Measurements from ENCODE around the gene FRG2B.
"Not testable (repeated sequence)": the region's sequence is repeated elsewhere in the genome, so short reads cannot be mapped to it uniquely, and the experiment has no call there.

Gene FRG2B

DNA sequence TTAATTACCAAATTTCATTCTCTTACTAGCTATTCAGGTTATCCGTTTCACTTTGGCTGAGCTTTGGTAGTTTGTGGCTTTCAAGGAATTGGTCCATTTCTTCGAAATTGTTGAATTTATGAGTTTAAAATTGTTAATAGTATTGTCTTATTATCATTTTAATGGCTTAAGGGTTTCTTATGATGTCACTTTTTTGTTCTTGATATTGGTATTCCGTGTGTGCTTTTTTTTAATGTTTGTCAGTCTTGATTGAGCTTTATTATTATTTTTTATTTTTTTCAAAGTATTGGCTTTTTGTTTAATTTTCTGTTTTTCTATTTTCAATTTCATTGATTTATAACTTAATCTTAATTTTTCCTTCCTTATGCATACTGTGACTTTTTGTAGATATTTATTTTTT, 25.9 kb downstream of the FRG2B start:
- no peak for DNase-seq (ENCODE audit: low read depth in 1 of 2, low spot score in 1 of 2)

DNA sequence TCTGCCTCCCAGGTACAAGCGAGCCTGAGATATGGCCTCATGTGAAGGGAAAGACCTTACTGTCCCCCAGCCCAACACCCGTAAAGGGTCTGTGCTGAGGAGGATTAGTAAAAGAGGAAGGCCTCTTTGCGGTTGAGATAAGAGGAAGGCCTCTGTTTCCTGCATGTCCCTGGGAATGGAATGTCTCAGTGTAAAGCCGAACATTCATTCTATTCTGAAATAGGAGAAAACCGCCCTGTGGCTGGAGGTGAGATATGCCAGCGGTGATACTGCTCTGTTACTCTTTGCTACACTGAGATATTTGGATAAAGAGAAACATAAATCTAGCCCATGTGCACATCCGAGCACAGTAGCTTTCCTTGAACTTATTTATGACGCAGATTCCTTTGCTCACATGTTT, 26.7 kb downstream of the FRG2B start:
- DNase-seq (ENCODE audit: low read depth in 1 of 2, low spot score in 1 of 2), result not testable (repeated sequence)

DNA sequence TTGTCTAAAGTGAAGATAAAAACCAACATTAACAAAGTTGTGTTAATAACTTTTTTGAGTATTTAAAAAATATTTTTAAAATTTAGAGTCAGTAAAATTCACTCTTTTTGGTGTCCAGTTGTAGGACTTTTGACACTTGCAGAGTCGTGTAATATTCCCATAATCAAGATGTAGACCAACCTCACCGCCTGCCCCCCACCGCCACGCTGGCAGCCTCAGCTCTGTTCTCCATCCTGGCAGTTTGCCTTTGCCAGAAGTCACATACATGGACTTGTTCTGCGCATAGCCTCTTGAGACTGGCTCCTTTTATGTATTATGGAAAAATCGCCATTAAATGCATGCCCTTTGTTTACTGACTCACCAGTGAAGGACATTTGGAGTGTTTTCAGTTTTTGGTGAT, 33.9 kb downstream of the FRG2B start:
- no peak for DNase-seq (ENCODE audit: low read depth in 1 of 2, low spot score in 1 of 2)

DNA sequence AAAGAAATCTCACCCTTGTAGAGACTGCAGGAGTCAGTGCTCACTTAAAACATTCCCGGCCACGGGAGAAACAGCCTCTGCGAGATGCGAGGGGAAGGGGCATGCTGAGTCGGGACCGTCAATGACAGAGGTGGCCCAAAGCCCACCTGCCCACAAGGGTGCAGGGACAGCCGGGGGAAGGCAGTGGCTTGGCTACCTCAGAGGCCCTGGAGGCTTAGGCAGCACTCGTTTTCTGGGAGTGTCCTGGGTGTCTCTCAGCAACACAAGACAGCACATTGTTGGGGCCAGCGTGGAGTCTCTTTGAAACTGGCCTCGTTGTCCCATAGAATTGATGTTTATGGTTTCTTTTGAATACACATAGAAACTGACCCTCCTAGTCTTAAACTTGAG, 35.6 kb downstream of the FRG2B start:
- DNase-seq (ENCODE audit: low read depth in 1 of 2, low spot score in 1 of 2), result no peak

DNA sequence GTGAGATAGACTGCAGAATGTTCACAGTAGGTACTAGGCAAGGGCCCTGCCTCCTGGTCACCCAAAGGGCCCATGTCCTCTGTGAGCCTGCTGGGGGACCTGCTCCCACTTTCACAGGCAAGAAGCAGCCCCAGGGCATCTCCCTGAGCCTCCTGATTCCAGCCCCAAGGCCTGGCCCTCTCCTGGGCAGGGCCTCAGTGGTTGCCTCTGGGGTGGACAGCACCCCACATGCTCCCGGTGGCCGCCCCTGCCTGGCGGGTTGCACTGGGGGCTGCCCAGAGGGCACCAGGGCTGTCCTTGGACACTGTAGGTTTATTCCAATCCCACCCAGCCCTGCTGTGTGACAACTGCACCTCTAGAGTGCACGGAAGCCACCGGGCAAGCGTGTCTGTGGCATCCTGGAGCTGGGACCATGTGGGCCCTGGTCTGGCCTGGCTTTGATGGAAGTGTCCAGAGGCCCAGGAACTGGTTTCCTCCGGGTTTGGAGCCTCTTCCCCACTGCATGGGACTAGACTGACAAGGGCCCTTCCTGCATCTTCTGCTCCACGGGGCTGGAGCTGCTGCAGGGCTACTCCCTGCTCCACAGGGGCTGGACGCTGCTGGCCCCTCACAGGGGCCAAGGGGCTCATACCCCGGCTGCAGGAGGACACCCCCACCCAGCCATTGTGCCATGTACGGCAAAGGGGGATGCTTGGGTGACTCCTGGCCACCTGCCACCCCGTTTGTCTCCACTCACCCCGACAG, 36.2 kb downstream of the FRG2B start:
- DNase-seq (ENCODE audit: low read depth in 1 of 2, low spot score in 1 of 2), result no peak

DNA sequence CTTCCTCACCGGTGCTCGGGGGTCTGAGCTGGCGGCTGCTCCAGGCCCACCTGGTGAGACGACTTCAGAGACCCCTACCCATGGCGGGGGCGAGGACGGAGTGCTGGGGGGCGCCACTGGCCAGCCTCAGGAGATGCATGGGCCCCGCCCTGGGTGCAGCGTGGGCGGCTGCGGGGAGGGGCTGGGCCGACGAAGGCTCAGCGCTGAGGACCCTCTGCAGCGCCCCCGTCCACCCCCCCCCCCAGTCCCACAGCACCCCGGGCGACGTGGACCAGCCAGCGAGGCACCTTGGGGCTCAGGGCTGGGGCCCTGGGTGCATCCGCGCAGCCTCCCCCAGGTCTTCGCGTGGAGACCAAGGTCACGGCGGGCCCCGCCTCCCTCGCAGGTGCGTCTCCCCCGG, 49.6 kb downstream of the FRG2B start:
- DNase-seq (ENCODE audit: low read depth in 1 of 2, low spot score in 1 of 2), result not testable (repeated sequence)

All from stimulated activated CD4-positive, alpha-beta T cell treated with anti-CD3 and anti-CD28 coated beads, Interleukin-15, amount 100 ng/mL, for 1 hour (primary cell).